Psoas muscle (tissue), 8 donors: Measurements from ENCODE around the gene NSUN4. TPM values are rescaled to one million over a fixed set of nuclear protein-coding genes. Genes with fewer than 3 reads are reported as not detected.

Experiments
- ATAC-seq, 4 donors: fragments of 200-7000 bp; cut with Tn5 transposase; one replicate each; pipeline ENCODE4 v1.9.1; 2020; ENCODE audit warnings: moderate library complexity in 3 of 4, mild to moderate bottlenecking in 2 of 4
- DNase-seq, 2 donors: peaks; one replicate each; pipeline ENCODE4 v3.0.0-alpha.2; 2020
- H3K27ac ChIP-seq: fragments of 200-600 bp; one replicate; pipeline ENCODE4 v1.8.0; 2022
- H3K27me3 ChIP-seq, 3 donors: fragments of 200-600 bp in 1 of 3; one replicate each; pipeline versions ENCODE4 v1.6.1 to v1.8.0; 2013 to 2022; ENCODE audit warnings: low read length in 2 of 3, mild to moderate bottlenecking in 2 of 3, moderate library complexity in 1 of 3; ENCODE audit not compliant: insufficient read depth in 3 of 3
- H3K36me3 ChIP-seq, 2 donors: fragments of 200-600 bp in 1 of 2; one replicate each; pipeline versions ENCODE4 v1.6.1 to v1.8.0; 2013 to 2022; ENCODE audit warnings: low read depth in 1 of 2, mild to moderate bottlenecking in 1 of 2, moderate library complexity in 1 of 2; ENCODE audit not compliant: insufficient read depth in 1 of 2
- H3K4me1 ChIP-seq: fragments of 200-600 bp; one replicate; pipeline ENCODE4 v1.8.0; 2022
- H3K4me3 ChIP-seq: fragments of 200-600 bp; one replicate; pipeline ENCODE4 v1.8.0; 2022; ENCODE audit warnings: mild to moderate bottlenecking
- H3K9me3 ChIP-seq: fragments of 200-600 bp; one replicate; pipeline ENCODE4 v1.8.0; 2022
- WGBS, 3 donors: extraction: QIAGEN DNeasy Blood & Tissue Kit; methylation state at CpG; one replicate each; pipeline versions ENCODE4 v1.1.6 to v1.1.7; 2013; 5-methylcytosine and 5-hydroxymethylcytosine counted together
- intact Hi-C, 2 donors: fragments of 100-400 bp; cut with DNase I; formaldehyde crosslinking; loops; one replicate each; pipeline versions ENCODE4 v1.11.0 to v1.14.2; 2022
- polyA plus RNA-seq, 3 donors: library from polyadenylated mRNA; stranded (reverse); fragments of 200-250 nt; gene quantifications; one replicate each; pipeline ENCODE4 v1.2.3, GENCODE V29; 2013
- total RNA-seq, 4 donors: library from RNA; stranded (reverse); fragmentation: NEBNext Ultra II Directional in 2 of 4; extraction: Animal tissue kit (Norgen Biotek cat#: 25700) in 2 of 4; gene quantifications; one replicate each; pipeline versions ENCODE4 v1.2.1 to v1.2.4, GENCODE V29; 2021 to 2023
- TF ChIP-seq, protein P1 (sequence below): fragments of 200-600 bp; IDR thresholded peaks from one replicate; pipeline ENCODE4 v1.8.0; 2022; ENCODE audit warnings: antibody characterized with exemption
- donor health status: healthy with polysubstance abuse.
- donor health status: DM: no; HTN: no; CAD: no; lungs with moderate emphysema.
- donor health status: Bipolar disorder and iron deficiency.
- donor health status: healthy.
- donor health status: DM: yes; HTN: yes; CAD: no.
- donor health status: DM: no; HTN: no; CAD: no.
- donor health status: DM: no; HTN: no; CAD: no.
- donor health status: DM: yes; HTN: yes; CAD: no.

NSUN4 gene
- total and polyA plus RNA-seq, 7 donors, result 9.4 to 25.3 (median 16.3) TPM

DNA sequence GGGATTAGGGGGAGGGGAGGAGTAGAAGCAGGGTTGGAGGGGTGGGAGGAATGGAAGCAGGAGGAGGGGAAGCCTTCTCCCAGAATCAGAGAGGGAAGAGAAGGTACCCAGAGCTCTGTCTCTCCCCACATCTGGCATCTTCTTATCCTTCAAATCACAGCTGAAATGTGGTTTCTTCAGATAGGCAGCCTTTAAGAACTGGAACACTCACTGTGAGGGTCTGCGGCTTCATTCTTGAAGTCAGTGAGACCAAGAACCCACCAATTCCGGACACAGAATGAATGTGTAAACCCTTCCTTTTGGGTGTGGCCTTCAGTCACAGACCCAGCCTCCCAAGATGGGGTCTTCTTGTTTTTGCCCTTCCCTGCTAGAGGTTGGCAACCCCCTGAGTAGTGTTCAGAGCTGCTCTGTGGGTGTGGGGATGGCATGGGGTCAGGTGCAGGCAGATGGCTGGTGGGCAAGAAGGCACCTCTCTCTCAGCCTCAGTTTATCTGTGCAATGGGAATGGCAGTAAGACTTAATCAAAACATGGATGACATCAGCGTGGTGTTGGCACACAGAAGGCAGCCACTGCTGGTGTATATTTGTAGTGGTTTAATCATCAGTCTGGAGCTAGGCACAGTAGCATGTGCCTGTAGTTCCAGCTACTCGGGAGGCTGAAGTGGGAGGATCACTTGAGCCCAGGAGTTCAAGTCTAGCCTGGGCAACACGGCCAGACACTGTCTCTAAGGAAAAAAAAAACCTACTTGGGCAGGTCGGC, 60.7 kb downstream of the NSUN4 start:
- peak overlapping the region; percentile 60 for H3K27ac ChIP-seq
- DNase-seq (no peak), ATAC-seq (peak in 3 of 4 donors; percentile 46 to 60 (median 50))
- H3K4me1 ChIP-seq, result peaks cover 33% of the 10 kb centered on the region
- no peaks in the 10 kb centered on the region for H3K9me3 ChIP-seq
- WGBS, 3 donors, result 46 to 65% (median 52%) methylated on average over 6 of the region's 6 CpGs
- peak overlapping the region; percentile 30 for H3K4me3 ChIP-seq
- TF ChIP-seq, protein P1, sequence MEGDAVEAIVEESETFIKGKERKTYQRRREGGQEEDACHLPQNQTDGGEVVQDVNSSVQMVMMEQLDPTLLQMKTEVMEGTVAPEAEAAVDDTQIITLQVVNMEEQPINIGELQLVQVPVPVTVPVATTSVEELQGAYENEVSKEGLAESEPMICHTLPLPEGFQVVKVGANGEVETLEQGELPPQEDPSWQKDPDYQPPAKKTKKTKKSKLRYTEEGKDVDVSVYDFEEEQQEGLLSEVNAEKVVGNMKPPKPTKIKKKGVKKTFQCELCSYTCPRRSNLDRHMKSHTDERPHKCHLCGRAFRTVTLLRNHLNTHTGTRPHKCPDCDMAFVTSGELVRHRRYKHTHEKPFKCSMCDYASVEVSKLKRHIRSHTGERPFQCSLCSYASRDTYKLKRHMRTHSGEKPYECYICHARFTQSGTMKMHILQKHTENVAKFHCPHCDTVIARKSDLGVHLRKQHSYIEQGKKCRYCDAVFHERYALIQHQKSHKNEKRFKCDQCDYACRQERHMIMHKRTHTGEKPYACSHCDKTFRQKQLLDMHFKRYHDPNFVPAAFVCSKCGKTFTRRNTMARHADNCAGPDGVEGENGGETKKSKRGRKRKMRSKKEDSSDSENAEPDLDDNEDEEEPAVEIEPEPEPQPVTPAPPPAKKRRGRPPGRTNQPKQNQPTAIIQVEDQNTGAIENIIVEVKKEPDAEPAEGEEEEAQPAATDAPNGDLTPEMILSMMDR, result no peak
- intact Hi-C loops, result loop anchor here in 1 of 2 donors (5.0 kb wide), 1 partner anchor 316 kb away; the partner anchor contains the start of gene EFCAB14
- peaks cover 0 to 9% of the 10 kb centered on the region in 2 donors for H3K36me3 ChIP-seq
- H3K27me3 ChIP-seq, result no peaks in the 10 kb centered on the region

DNA sequence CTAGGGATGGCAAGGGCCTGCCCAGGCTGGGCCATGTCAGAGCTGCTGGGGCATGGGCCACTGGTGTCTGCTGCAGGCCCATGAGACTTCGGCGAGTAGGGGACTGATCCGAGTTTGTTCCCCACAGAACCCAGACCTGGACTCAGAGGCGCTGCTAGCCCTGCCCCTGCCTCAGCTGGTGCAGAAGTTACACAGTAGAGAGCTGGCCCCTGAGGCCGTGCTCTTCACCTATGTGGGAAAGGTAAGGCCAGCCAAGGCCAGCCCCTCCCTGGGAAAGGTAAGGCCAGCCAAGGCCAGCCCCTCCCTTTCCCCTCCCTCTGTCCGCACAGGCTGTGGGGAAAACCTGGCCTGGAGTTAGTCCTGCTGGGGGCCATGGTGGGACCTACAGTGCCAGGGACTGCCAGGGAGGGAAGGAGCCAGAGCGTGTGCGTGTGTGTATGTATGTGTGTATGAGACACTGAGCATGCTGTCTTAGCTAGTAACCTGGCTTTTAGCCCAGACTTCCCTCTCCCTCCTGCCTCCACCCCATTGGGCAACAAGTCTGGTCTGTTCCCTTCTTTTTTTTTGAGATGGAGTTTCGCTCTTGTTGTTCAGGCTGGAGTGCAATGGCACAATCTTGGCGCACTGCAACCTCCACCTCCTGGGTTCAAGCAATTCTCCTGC, 61.5 kb downstream of the NSUN4 start:
- no peaks in the 10 kb centered on the region for H3K27me3 ChIP-seq
- peak; percentile 64 to 92 (median 82) for ATAC-seq
- DNase-seq, result peak; percentile 45 to 87
- 27 to 39% (median 33%) methylated on average over 10 of the region's 10 CpGs for WGBS, 3 donors
- H3K27ac ChIP-seq, result peak overlapping the region; percentile 60
- intact Hi-C loops, result loop anchor here in 1 of 2 donors (5.0 kb wide), 1 partner anchor 315 kb away; the partner anchor contains the start of gene EFCAB14
- TF ChIP-seq, protein P1, result no peak
- H3K36me3 ChIP-seq, result peaks cover 0 to 9% of the 10 kb centered on the region in 2 donors
- H3K4me3 ChIP-seq, result peak overlapping the region; percentile 30
- H3K4me1 ChIP-seq, result peaks cover 29% of the 10 kb centered on the region
- no peaks in the 10 kb centered on the region for H3K9me3 ChIP-seq

DNA sequence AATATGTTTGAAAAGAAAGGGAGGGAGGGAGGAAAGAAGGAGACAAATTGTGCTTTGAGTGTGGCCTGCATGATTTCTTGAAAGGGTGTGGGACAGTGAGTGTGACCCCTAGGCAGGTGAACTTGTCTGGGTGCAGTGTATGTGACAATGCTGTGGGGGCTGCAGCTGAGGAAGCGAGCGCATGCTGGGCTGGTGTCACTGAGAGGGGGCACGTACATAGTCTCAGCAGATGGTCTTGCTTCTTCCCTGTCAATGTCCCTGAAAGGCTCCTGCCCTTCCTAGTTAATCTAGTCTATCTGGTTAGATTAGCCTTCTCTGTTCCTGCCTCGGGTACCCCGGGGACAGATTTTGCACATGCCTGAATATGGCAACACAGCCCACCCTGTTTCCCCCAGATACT, 63.3 kb downstream of the NSUN4 start:
- Histone ChIP-seq H3K27me3 (no peaks in the 10 kb centered on the region), H3K4me3 (no peak overlapping the region), H3K4me1 (peaks cover 24% of the 10 kb centered on the region), H3K27ac (no peak overlapping the region), H3K9me3 (no peaks in the 10 kb centered on the region), H3K36me3 (peaks cover 0 to 18% of the 10 kb centered on the region in 2 donors)
- intact Hi-C loops, result loop anchor here in 1 of 2 donors (5.0 kb wide), 1 partner anchor 313 kb away; the partner anchor contains the start of gene EFCAB14
- TF ChIP-seq, protein P1, result no peak
- DNase-seq (no peak), ATAC-seq (no peak)
- 92 to 98% (median 93%) methylated on average over 5 of the region's 5 CpGs for WGBS, 3 donors

DNA sequence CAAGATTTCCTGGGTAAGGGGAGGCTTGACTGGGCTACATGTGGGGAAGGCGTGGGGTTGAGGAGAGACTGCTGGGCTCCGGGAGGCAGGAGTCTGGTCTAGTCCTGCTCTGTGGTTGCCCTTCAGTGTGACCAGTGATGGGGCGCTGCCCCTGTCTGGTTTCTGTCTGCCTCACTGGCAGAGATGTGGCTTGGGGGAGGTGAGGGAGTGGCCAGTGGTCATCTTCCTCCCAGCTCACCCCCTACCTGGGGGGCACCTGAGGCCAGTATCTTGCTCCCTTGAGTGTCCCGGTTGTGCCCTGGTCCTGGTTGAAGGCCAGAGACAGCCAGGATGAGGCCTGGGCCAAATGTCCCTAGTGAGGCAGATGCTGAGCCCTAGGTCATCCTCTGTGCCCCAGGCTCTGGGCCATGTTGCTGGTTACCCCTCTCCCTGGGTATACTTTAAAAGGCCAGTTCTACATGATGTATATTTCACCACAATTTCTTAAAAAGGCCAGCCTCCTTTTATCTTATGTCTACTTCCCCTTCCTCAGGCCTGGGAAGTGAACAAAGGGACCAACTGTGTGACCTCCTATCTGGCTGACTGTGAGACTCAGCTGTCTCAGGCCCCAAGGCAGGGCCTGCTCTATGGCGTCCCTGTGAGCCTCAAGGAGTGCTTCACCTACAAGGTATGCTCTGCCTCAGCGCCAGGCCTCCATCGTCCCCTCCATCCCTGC, 64.0 kb downstream of the NSUN4 start:
- ATAC-seq (no peak), DNase-seq (no peak)
- Histone ChIP-seq H3K9me3 (no peaks in the 10 kb centered on the region), H3K36me3 (peaks cover 0 to 23% of the 10 kb centered on the region in 2 donors), H3K4me1 (peaks cover 17% of the 10 kb centered on the region), H3K27me3 (no peaks in the 10 kb centered on the region), H3K4me3 (no peak overlapping the region), H3K27ac (no peak overlapping the region)
- TF ChIP-seq, protein P1, result no peak
- 90 to 97% (median 92%) methylated on average over 7 of the region's 7 CpGs for WGBS, 3 donors
- intact Hi-C loops, result loop anchor here in 1 of 2 donors (5.0 kb wide), 2 partner anchors 143 to 313 kb away; partner anchors contain the start of gene EFCAB14
